OCI-LY3 (cell line): ENCODE results near the gene EID1.

Experiments
- CTCF ChIP-seq: fragments of 200-600, 300-600 bp; sonication (generic); IDR thresholded peaks from 2 replicates; pipeline ENCODE4 v1.5.1; 2014; ENCODE audit warnings: antibody characterized with exemption, low read length, low read depth
- EZH2phosphoT487 ChIP-seq: fragments of 200-600 bp; shearing (Covaris generic); IDR thresholded peaks from 2 replicates; pipeline ENCODE4 v1.6.1; 2018; ENCODE audit warnings: antibody characterized with exemption, mixed run types, low read depth

GRCh38 chr15:48896869-48897814 lies 19.2 kb downstream of the EID1 start:
- TF ChIP-seq CTCF (no peak), EZH2phosphoT487 (no peak)
